ENCODE results near the gene DENND1A.

- TF ChIP-seq POLR2AphosphoS5 (IDR thresholded peaks at IDR 0.05; ENCODE audit: low read depth, low read length) = no peak
- no peak for TF ChIP-seq TAF1 (IDR thresholded peaks at IDR 0.05; ENCODE audit: borderline replicate concordance, insufficient read depth, low read length)
- TF ChIP-seq, protein P1, sequence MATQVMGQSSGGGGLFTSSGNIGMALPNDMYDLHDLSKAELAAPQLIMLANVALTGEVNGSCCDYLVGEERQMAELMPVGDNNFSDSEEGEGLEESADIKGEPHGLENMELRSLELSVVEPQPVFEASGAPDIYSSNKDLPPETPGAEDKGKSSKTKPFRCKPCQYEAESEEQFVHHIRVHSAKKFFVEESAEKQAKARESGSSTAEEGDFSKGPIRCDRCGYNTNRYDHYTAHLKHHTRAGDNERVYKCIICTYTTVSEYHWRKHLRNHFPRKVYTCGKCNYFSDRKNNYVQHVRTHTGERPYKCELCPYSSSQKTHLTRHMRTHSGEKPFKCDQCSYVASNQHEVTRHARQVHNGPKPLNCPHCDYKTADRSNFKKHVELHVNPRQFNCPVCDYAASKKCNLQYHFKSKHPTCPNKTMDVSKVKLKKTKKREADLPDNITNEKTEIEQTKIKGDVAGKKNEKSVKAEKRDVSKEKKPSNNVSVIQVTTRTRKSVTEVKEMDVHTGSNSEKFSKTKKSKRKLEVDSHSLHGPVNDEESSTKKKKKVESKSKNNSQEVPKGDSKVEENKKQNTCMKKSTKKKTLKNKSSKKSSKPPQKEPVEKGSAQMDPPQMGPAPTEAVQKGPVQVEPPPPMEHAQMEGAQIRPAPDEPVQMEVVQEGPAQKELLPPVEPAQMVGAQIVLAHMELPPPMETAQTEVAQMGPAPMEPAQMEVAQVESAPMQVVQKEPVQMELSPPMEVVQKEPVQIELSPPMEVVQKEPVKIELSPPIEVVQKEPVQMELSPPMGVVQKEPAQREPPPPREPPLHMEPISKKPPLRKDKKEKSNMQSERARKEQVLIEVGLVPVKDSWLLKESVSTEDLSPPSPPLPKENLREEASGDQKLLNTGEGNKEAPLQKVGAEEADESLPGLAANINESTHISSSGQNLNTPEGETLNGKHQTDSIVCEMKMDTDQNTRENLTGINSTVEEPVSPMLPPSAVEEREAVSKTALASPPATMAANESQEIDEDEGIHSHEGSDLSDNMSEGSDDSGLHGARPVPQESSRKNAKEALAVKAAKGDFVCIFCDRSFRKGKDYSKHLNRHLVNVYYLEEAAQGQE (IDR thresholded peaks at IDR 0.05; ENCODE audit: insufficient read depth in 1 of 2, low read depth in 2 of 2, low read length in 2 of 2) = no peak
- TF ChIP-seq SIN3A (IDR thresholded peaks at IDR 0.05; ENCODE audit: borderline replicate concordance, insufficient read depth, low read length) = no peak
- no peak for TF ChIP-seq FOXP2 (optimal IDR thresholded peaks at IDR 0.05; ENCODE audit: borderline replicate concordance, extremely low read depth, extremely low read length, insufficient read depth)
Measured at GRCh38 chr9:123745933-123746332, 184.0 kb downstream of the DENND1A start.

All from PFSK-1 (cell line).